HCT116 (cell line): Measurements from ENCODE around the gene CTSH. TPM values are rescaled to one million over a fixed set of nuclear protein-coding genes. Genes with fewer than 3 reads are reported as not detected.
"Not testable (repeated sequence)": the region's sequence is repeated elsewhere in the genome, so short reads cannot be mapped to it uniquely, and the experiment has no call there.

Experiments
- ATAC-seq: fragments of 200-7000 bp; cut with Tn5 transposase; 2 replicates; pipeline ENCODE4 v1.9.1; 2020; ENCODE audit warnings: mild to moderate bottlenecking, moderate library complexity
- BruUV-seq: library from RNA; stranded (reverse); fragments of 400-500 nt; replicated peaks from 2 replicates; lab custom pipeline; 2021; lab: Mats Ljungman, UMichigan
- CTCF ChIA-PET: fragments of 300-600 bp; sonication (Branson Sonifier 250); formaldehyde crosslinking; loops from one replicate; lab custom pipeline; 2021; ENCODE audit warnings: antibody characterized with exemption; lab: Charles Lee
- POLR2A ChIA-PET: fragments of 300-600, 350-600 bp; sonication (Branson Sonifier 250); formaldehyde crosslinking; loops from one replicate; lab custom pipeline; 2021; ENCODE audit warnings: antibody characterized with exemption; lab: Charles Lee
- RAD21 ChIA-PET, 2 experiments: fragments of 300-600 bp; sonication (Branson Sonifier 250); formaldehyde crosslinking; loops; one replicate each; lab custom pipeline; 2023; ENCODE audit warnings: low total read pairs in 2 of 2; ENCODE audit not compliant: uncharacterized antibody in 2 of 2, unreplicated experiment in 2 of 2, low non-redundant PET in 1 of 2; lab: Charles Lee
- DNase-seq: peaks from one replicate; pipeline ENCODE4 v3.0.0-alpha.2; 2010; ENCODE audit warnings: low read depth, low spot score
- H2AFZ ChIP-seq: fragments of 200-600 bp; shearing (Covaris generic), sonication (generic); 2 replicates; pipeline ENCODE4 v1.6.1; 2017; ENCODE audit warnings: low read depth, mixed run types, mixed read lengths, antibody characterized with exemption, low read length; ENCODE audit not compliant: poor library complexity, severe bottlenecking
- H3K27ac ChIP-seq: 2 replicates; pipeline ENCODE4 v1.5.1; 2012; ENCODE audit warnings: low read depth, low read length
- H3K27me3 ChIP-seq: fragments of 200-600 bp; sonication (generic); 2 replicates; pipeline ENCODE4 v1.6.1; 2016; ENCODE audit warnings: mixed run types, low read length, mixed read lengths; ENCODE audit not compliant: insufficient read depth
- H3K36me3 ChIP-seq, 2 experiments: fragments of 200-500 bp in 1 of 2; fragments of 200-600 bp in 1 of 2; sonication (Bioruptor generic) in 1 of 2; sonication (generic) in 1 of 2; 2 replicates each; pipeline versions ENCODE4 v1.5.1 to v1.6.1; 2014 to 2016; ENCODE audit warnings: low read length in 2 of 2, inconsistent platforms in 1 of 2, mixed read lengths in 1 of 2, mixed run types in 1 of 2; ENCODE audit not compliant: insufficient read depth in 2 of 2, control insufficient read depth in 1 of 2
- H3K4me1 ChIP-seq, 2 experiments: fragments of 200-600 bp in 1 of 2; sonication (generic) in 1 of 2; 2 replicates each; pipeline versions ENCODE4 v1.5.1 to v1.6.1; 2012 to 2017; ENCODE audit warnings: low read length in 2 of 2, inconsistent platforms in 1 of 2, mild to moderate bottlenecking in 1 of 2, mixed read lengths in 1 of 2, mixed run types in 1 of 2, moderate library complexity in 1 of 2; ENCODE audit not compliant: insufficient read depth in 2 of 2, control insufficient read depth in 1 of 2
- H3K4me2 ChIP-seq: fragments of 200-600 bp; sonication (generic); 2 replicates; pipeline ENCODE4 v1.6.1; 2017; ENCODE audit warnings: mixed run types, low read length, mixed read lengths
- H3K4me3 ChIP-seq, 2 experiments: fragments of 200-600 bp in 1 of 2; sonication (generic) in 1 of 2; replicated peaks in 1 of 2; 2 replicates each; pipeline ENCODE4 v1.5.1; 2011 to 2016; ENCODE audit warnings: low read length in 2 of 2, control low read depth in 1 of 2, low read depth in 1 of 2, mild to moderate bottlenecking in 1 of 2, mixed read lengths in 1 of 2, mixed run types in 1 of 2
- H3K79me2 ChIP-seq: fragments of 200-600 bp; sonication (generic); 2 replicates; pipeline ENCODE4 v1.6.1; 2017; ENCODE audit warnings: mild to moderate bottlenecking, mixed run types, low read length, moderate library complexity, mixed read lengths; ENCODE audit not compliant: insufficient read depth
- H3K9ac ChIP-seq: fragments of 200-600 bp; sonication (generic); 2 replicates; pipeline ENCODE4 v1.6.1; 2016; ENCODE audit warnings: low read length, mixed read lengths
- H3K9me2 ChIP-seq: fragments of 200-600 bp; sonication (generic), shearing (Covaris generic); 2 replicates; pipeline ENCODE4 v1.6.1; 2017; ENCODE audit warnings: mixed run types, mild to moderate bottlenecking, moderate library complexity; ENCODE audit not compliant: insufficient read depth
- H3K9me3 ChIP-seq, 2 experiments: fragments of 200-500 bp in 1 of 2; fragments of 200-600 bp in 1 of 2; sonication (Bioruptor generic) in 1 of 2; sonication (generic) in 1 of 2; 2 replicates each; pipeline ENCODE4 v1.6.1; 2014 to 2017; ENCODE audit warnings: low read length in 2 of 2, mixed read lengths in 2 of 2, inconsistent platforms in 1 of 2, low read depth in 1 of 2, mild to moderate bottlenecking in 1 of 2, mixed run types in 1 of 2, moderate library complexity in 1 of 2; ENCODE audit not compliant: control insufficient read depth in 1 of 2, insufficient read depth in 1 of 2
- H4K20me1 ChIP-seq: fragments of 200-600 bp; sonication (generic), shearing (Covaris generic); 2 replicates; pipeline ENCODE4 v1.6.1; 2017; ENCODE audit warnings: mixed run types, mild to moderate bottlenecking, moderate library complexity; ENCODE audit not compliant: insufficient read depth
- intact Hi-C: fragments of 100-400 bp; cut with micrococcal nuclease; formaldehyde crosslinking; loops from 2 replicates; pipeline ENCODE4 v1.10.0; 2022
- total RNA-seq: library from RNA; stranded (reverse); gene quantifications from one replicate; pipeline ENCODE4 v1.2.1, GENCODE V29; 2021; ENCODE audit not compliant: unreplicated experiment

CTSH gene
- total RNA-seq, 1 experiment from 2014 or later = 37.5 TPM

GRCh38 chr15:78902281-78903032 lies 42.4 kb downstream of the CTSH start:
- H2AFZ ChIP-seq, H3K4me3 ChIP-seq, H3K4me1 ChIP-seq, POLR2A ChIA-PET, BruUV-seq, ATAC-seq, H3K9me2 ChIP-seq, RAD21 ChIA-PET, H3K27ac ChIP-seq, H3K4me2 ChIP-seq, H3K27me3 ChIP-seq, H3K9ac ChIP-seq, H3K9me3 ChIP-seq, intact Hi-C loops, H4K20me1 ChIP-seq, DNase-seq: not testable (repeated sequence)
- Histone ChIP-seq H3K79me2 (peaks cover 39% of the 10 kb centered on the region), H3K36me3 (peaks cover 49 to 72% of the 10 kb centered on the region in 2 experiments)
- CTCF ChIA-PET = interaction anchor here (1.1 kb wide), 1 partner anchor 283 kb away, joined by 3 read pairs; no protein-coding TSS in a partner anchor

DNA sequence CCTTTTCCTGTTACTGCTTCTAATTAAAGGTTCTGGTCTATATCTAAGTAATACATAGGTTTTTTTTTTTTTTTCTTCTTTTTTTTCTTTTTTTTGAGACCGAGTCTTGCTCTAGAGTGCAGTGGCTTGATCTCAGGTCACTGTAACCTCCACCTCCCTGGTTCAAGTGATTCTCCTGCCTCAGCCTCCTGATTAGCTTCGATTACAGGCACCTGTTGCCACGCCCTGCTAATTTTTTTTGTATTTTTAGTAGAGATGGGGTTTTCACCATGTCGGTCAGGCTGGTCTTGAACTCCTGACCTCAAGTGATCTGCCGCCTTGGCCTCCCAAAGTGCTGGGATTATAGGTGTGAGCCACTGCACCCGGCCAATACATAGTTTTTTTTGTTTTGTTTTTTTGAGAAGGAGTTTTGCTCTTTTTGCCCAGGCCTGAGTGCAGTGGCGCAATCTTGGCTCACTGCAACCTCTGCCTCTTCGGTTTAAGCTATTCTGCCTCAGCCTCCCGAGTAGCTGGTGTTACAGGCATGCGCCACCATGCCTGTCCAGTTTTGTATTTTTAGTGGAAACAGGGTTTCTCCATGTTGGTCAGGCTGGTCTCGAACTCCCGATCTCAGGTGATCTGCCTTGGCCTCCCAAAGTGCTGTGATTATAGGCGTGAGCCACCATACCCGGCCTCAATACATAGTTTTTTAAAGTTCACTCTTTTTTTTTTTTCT lies 43.9 kb downstream of the CTSH start:
- intact Hi-C loops, H3K27ac ChIP-seq, RAD21 ChIA-PET, H3K27me3 ChIP-seq, ATAC-seq, H3K4me2 ChIP-seq, H4K20me1 ChIP-seq, H3K9ac ChIP-seq, H3K9me2 ChIP-seq, H3K9me3 ChIP-seq, DNase-seq, H3K4me3 ChIP-seq, CTCF ChIA-PET, H3K4me1 ChIP-seq, BruUV-seq, H2AFZ ChIP-seq: not testable (repeated sequence)
- Histone ChIP-seq H3K36me3 (peaks cover 46 to 63% of the 10 kb centered on the region in 2 experiments), H3K79me2 (peaks cover 48% of the 10 kb centered on the region)
- POLR2A ChIA-PET = interaction anchor here (0.6 kb wide), 1 partner anchor 1082 kb away, joined by 4 read pairs; no protein-coding TSS in a partner anchor
